ENCODE measurements around the gene ADAM22.

- TF ChIP-seq CTCF (IDR thresholded peaks at IDR 0.05; ENCODE audit: low read depth, low read length) = no peak
- TF ChIP-seq POLR2A (IDR thresholded peaks at IDR 0.05; ENCODE audit: extremely low read depth, insufficient read length) = no peak
Measured at GRCh38 chr7:88147949-88148348, 213.9 kb downstream of the ADAM22 start.

Measured in NB4 (cell line).